RWPE2 (cell line): ENCODE measurements around the gene KIF1A.

ENCODE experiments used
- ATAC-seq: fragments of 200-7000 bp; cut with Tn5 transposase; 3 replicates; pipeline ENCODE4 v1.9.1; 2021; ENCODE audit warnings: low read depth
- DNase-seq: peaks from one replicate; pipeline ENCODE4 v3.0.0-alpha.2; 2020; ENCODE audit warnings: low spot score
- H3K27ac ChIP-seq: fragments of 450-650 bp; 2 replicates; pipeline ENCODE4 v1.5.1; 2017; ENCODE audit warnings: mild to moderate bottlenecking; ENCODE audit not compliant: poor library complexity, severe bottlenecking
- H3K27me3 ChIP-seq: fragments of 250-450 bp; sonication (Bioruptor Pico); 2 replicates; pipeline ENCODE4 v1.5.1; 2021; ENCODE audit warnings: mild to moderate bottlenecking, moderate library complexity; ENCODE audit not compliant: insufficient read depth, poor library complexity, severe bottlenecking
- H3K36me3 ChIP-seq: fragments of 250-450 bp; sonication (Bioruptor Pico); 2 replicates; pipeline ENCODE4 v1.5.1; 2020; ENCODE audit warnings: low read depth, mild to moderate bottlenecking, moderate library complexity
- H3K4me1 ChIP-seq: fragments of 250-450 bp; sonication (Bioruptor Pico); 2 replicates; pipeline ENCODE4 v1.5.1; 2021; ENCODE audit warnings: mild to moderate bottlenecking, moderate library complexity; ENCODE audit not compliant: insufficient read depth, poor library complexity, severe bottlenecking
- H3K4me3 ChIP-seq: fragments of 250-450 bp; sonication (Bioruptor Pico); 2 replicates; pipeline ENCODE4 v1.5.1; 2021; ENCODE audit warnings: mild to moderate bottlenecking, moderate library complexity; ENCODE audit not compliant: severe bottlenecking
- H3K9me3 ChIP-seq: fragments of 250-450 bp; sonication (Bioruptor Pico); 2 replicates; pipeline ENCODE4 v1.5.1; 2021; ENCODE audit warnings: mild to moderate bottlenecking, moderate library complexity; ENCODE audit not compliant: severe bottlenecking
- TF ChIP-seq, protein P1 (sequence below): fragments of 450-650 bp; IDR thresholded peaks from one replicate; pipeline ENCODE4 v1.5.1; 2017; ENCODE audit warnings: mild to moderate bottlenecking, moderate library complexity; ENCODE audit not compliant: poor library complexity, severe bottlenecking

The KIF1A gene

GRCh38 chr2:240794178-240794721 lies 25.8 kb downstream of the KIF1A start:
- H3K27ac ChIP-seq: no peak overlapping the region
- no peak overlapping the region for H3K4me3 ChIP-seq
- TF ChIP-seq, protein P1, sequence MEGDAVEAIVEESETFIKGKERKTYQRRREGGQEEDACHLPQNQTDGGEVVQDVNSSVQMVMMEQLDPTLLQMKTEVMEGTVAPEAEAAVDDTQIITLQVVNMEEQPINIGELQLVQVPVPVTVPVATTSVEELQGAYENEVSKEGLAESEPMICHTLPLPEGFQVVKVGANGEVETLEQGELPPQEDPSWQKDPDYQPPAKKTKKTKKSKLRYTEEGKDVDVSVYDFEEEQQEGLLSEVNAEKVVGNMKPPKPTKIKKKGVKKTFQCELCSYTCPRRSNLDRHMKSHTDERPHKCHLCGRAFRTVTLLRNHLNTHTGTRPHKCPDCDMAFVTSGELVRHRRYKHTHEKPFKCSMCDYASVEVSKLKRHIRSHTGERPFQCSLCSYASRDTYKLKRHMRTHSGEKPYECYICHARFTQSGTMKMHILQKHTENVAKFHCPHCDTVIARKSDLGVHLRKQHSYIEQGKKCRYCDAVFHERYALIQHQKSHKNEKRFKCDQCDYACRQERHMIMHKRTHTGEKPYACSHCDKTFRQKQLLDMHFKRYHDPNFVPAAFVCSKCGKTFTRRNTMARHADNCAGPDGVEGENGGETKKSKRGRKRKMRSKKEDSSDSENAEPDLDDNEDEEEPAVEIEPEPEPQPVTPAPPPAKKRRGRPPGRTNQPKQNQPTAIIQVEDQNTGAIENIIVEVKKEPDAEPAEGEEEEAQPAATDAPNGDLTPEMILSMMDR: no peak
- no peak for ATAC-seq
- H3K36me3 ChIP-seq: no peaks in the 10 kb centered on the region
- DNase-seq: no peak
- H3K4me1 ChIP-seq: no peaks in the 10 kb centered on the region
- no peaks in the 10 kb centered on the region for H3K9me3 ChIP-seq
- H3K27me3 ChIP-seq: peaks cover 24% of the 10 kb centered on the region

DNA sequence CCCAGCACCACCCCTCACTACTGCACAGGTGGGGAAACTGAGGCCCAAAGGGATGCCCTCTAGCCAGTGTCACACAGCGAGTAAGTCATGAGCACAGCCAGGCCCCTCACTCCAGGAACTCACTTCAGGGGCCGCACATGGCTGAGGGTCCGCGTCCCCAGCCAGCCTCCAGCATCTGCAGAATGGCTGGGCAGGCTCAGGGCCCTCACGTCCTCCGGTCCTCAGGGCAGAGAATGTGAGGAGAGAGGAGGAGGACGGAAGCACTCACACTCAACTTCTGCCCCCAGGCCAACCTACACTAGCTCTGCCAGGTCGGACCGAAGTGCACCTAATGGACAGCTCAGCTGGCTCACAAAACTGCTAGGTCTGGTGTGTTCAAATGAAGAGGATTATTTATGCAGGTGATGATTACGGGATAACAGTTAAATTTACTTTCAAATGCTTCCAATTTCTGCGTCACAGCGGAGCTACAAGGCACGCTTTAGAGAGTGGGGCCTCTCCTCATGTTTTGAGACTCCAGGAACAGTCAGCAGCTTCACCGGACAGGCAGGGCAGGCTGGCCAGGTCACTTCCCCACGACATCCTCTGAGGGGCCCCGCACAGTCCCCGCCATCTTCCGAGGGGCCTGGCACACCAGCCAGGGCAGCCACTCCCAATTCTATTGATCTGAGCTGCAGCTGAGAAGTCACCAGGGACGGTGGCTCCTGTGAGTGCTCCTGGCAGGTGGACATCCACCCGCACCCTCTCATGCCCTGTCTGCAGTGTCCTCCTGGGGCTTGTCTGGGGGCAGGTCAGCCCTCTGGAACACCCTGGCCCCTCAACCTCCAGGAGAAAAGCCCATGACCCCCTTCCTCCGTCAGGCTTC lies 26.5 kb downstream of the KIF1A start:
- Histone ChIP-seq H3K9me3 (no peaks in the 10 kb centered on the region), H3K27ac (no peak overlapping the region), H3K36me3 (no peaks in the 10 kb centered on the region), H3K4me1 (no peaks in the 10 kb centered on the region), H3K4me3 (no peak overlapping the region), H3K27me3 (peaks cover 18% of the 10 kb centered on the region)
- DNase-seq (no peak), ATAC-seq (no peak)
- TF ChIP-seq, protein P1: no peak

DNA sequence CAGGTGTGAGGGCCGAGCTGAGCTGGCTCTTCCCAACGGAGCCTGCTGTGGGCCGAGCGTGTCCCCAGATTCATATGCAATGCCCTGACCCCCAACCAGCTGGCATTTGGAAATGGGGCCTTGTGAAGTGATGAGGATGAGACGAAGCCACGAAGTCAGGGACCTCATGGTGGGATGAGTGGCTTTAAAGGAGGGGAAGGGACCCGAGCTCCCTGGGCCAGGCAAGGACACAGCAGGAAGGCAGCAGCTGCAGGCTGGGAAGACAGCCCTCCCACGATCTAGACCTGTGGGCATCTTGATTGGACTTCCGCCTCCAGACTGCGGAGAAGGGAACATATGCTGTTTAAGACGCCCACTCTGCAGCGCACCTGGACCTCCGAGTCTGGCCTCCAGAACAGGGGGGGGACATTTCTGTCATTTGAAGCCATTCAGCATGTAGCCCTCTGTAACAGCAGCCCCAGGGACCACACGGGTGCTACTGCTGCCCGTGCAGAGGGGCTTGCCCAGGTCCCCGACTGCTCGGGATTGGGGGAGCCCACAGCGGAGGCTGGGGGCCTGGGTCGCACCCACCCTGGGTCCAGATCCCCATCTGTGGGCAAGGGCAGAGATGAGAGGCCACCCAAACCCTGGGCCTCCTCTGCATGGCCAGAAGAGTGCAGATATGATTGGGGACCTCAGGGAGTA lies 27.2 kb downstream of the KIF1A start:
- Histone ChIP-seq H3K27ac (no peak overlapping the region), H3K36me3 (no peaks in the 10 kb centered on the region), H3K4me1 (no peaks in the 10 kb centered on the region), H3K4me3 (no peak overlapping the region), H3K27me3 (peaks cover 13% of the 10 kb centered on the region), H3K9me3 (no peaks in the 10 kb centered on the region)
- DNase-seq: no peak
- no peak for ATAC-seq
- TF ChIP-seq, protein P1: no peak

DNA sequence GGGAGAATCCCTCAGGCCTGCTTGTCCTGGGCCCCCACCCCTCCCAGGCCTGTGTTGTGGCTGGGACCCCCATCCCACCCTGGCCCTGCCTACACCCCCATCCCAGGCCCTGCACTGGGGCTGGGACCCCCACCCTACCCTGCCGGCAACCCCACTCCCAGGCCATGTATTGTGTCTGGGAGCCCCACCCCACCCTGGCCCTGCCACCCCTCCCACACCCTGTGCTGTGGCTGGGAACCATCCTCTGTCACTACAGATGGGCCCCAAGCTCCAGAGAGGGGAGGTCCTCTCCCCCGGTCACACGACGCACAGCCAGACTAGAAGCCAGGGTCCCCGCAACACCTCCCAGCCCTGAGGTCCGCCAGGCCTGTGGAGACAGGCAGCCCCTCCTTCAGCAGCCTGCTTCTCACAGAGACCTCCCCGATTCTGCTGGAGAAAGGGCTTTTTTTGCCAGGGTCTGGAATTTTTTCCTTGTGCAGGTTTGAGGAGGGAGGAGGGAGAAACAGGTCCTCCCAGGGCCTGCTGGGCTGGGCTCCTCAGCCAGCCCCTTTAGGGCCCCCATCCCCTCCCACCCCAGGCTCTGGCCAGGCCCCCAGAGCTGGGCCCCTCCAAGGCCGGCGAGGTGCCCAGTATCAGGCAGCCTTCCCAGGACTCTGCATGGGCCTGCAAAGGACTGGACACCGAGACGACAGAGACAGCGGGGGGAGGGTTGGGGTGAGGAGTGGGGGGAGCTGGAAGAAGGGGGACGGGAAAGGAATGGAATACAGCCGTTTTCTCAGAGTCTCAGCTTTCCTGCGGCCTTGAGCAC lies 28.0 kb downstream of the KIF1A start:
- H3K27me3 ChIP-seq: peaks cover 7% of the 10 kb centered on the region
- peak; percentile 44 for DNase-seq
- TF ChIP-seq, protein P1: no peak
- no peak overlapping the region for H3K4me3 ChIP-seq
- no peaks in the 10 kb centered on the region for H3K36me3 ChIP-seq
- no peak overlapping the region for H3K27ac ChIP-seq
- no peak for ATAC-seq
- no peaks in the 10 kb centered on the region for H3K9me3 ChIP-seq
- no peaks in the 10 kb centered on the region for H3K4me1 ChIP-seq
